NB4 (cell line): Measurements from ENCODE around the gene CTNND2.

Experiments used
- DNase-seq: peaks from one replicate; pipeline ENCODE4 v3.0.0; 2010; ENCODE audit warnings: low read depth
- H3K4me3 ChIP-seq: one replicate; pipeline ENCODE4 v1.5.1; 2011; ENCODE audit warnings: mild to moderate bottlenecking, low read depth, low read length, moderate library complexity
- MAX ChIP-seq: IDR thresholded peaks from 2 replicates; pipeline ENCODE4 v1.6.1; 2011; ENCODE audit warnings: low read depth, low read length
- MYC ChIP-seq: IDR thresholded peaks from 2 replicates; pipeline ENCODE4 v1.6.1; 2011; ENCODE audit warnings: low read depth, low read length
- POLR2A ChIP-seq: IDR thresholded peaks from 2 replicates; pipeline ENCODE4 v1.6.1; 2011; ENCODE audit warnings: mild to moderate bottlenecking; ENCODE audit not compliant: insufficient read length; ENCODE audit errors: extremely low read depth
- TF ChIP-seq, protein P1 (sequence below): IDR thresholded peaks from one replicate; pipeline ENCODE4 v1.5.1; 2012; ENCODE audit warnings: low read depth, low read length

CTNND2 gene

DNA sequence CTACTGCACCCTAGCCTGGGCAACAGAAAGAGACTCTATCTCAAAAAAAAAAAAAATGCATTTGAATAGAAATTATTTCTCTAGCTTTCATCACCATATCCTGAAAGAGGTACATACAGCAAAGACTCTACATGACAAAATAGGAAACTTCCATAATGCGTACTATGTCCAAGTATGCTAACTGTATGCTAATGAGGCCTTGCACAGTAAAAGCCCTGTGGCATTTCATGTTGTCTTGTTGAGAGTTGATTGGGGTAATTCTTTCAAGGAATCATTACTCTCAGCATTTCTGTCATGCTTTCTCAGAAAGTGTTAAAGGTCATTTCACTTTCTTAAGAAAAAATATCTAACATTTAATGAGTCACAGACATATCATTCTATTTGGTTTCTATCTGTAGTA, 393.4 kb downstream of the CTNND2 start:
- H3K4me3 ChIP-seq: no peak overlapping the region
- DNase-seq: no peak
- TF ChIP-seq POLR2A (no peak), MAX (no peak), MYC (no peak)
- TF ChIP-seq, protein P1, sequence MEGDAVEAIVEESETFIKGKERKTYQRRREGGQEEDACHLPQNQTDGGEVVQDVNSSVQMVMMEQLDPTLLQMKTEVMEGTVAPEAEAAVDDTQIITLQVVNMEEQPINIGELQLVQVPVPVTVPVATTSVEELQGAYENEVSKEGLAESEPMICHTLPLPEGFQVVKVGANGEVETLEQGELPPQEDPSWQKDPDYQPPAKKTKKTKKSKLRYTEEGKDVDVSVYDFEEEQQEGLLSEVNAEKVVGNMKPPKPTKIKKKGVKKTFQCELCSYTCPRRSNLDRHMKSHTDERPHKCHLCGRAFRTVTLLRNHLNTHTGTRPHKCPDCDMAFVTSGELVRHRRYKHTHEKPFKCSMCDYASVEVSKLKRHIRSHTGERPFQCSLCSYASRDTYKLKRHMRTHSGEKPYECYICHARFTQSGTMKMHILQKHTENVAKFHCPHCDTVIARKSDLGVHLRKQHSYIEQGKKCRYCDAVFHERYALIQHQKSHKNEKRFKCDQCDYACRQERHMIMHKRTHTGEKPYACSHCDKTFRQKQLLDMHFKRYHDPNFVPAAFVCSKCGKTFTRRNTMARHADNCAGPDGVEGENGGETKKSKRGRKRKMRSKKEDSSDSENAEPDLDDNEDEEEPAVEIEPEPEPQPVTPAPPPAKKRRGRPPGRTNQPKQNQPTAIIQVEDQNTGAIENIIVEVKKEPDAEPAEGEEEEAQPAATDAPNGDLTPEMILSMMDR: no peak

DNA sequence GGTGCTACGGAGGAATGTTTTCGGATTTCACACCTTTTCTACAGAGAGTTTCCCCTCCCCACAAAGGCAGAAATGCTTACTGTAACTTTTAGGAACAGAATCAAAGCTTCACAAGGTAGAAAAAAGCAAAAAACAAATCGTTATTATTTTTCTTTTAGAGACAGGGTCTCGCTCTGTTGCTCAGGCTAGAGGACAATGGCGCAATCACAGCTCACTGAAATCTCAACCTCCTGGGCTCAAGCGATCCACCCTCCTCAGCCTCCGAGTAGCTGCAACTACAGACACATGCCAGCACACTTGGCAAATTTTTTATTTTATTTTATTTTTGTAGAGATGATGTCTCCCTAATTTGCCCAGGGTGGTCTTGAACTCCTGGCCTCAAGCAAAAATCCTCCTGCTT, 394.5 kb downstream of the CTNND2 start:
- no peak for TF ChIP-seq MAX
- TF ChIP-seq MYC: no peak
- TF ChIP-seq POLR2A: no peak
- TF ChIP-seq, protein P1: no peak

DNA sequence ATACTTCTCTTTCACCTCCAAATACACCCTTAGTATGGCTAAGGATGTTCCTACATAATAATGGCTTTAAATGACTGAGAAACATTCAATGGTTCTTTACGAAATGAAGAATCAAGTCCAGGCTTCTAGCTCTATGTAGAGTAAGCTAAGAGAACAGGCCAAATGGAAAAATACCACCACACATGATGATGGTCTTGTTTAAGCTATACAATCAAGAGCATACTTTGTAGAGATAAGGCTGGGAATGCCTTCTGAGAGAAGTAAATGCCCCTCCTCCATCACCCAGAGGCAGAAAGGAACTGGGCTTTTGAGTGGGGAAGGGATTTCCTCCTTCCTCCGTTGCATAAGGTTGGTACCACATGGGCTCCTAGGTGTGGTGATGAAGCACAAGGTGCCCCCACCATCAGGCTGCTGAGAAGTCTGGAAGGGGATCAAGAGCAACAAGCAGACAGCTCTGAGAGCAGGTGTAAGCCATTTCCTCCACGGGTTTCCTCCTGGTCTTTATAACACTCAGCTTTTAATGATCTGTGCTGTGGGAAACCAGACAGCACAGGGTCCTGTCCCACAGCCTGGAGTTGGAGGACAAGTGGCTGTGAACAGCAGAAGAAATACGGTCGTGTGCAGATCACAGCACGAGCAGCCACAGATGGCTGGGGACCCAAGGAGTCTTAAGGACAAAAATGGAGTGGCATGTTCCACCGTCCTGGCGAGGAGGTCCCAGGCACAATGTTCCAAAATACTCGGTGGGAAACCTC, 396.9 kb downstream of the CTNND2 start:
- H3K4me3 ChIP-seq: no peak overlapping the region
- TF ChIP-seq MYC (no peak), POLR2A (no peak), MAX (no peak)
- TF ChIP-seq, protein P1: no peak
- DNase-seq: no peak

More for the DNA sequence above, 394.5 kb downstream of the CTNND2 start:
- no peak for DNase-seq
- no peak overlapping the region for H3K4me3 ChIP-seq

DNA sequence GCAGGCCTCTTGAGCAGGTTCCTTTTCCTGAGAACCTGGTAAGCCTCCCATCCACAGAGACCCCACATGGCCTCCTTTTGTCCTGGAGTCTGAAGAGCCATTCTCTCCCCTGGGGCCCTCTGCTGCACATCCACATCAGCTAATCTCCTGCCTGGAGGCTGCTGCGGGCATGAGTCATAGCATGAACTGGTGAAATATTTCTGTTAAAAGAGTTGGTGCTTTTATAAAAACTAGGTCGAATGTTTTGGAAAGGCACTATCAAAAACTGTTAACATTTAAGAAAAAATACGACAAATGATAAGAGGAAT, 399.4 kb downstream of the CTNND2 start:
- no peak for TF ChIP-seq POLR2A
- TF ChIP-seq MYC: no peak
- TF ChIP-seq MAX: no peak
- TF ChIP-seq, protein P1: no peak
- peak; percentile 59 for DNase-seq
- H3K4me3 ChIP-seq: no peak overlapping the region

- H3K4me3 ChIP-seq: no peak overlapping the region
- TF ChIP-seq, protein P1: no peak
- TF ChIP-seq POLR2A: no peak
- TF ChIP-seq MYC: no peak
- TF ChIP-seq MAX: no peak
- no peak for DNase-seq
These were observed 400.0 kb downstream of the CTNND2 start for GRCh38 chr5:11504065-11504885.
